SK-N-SH treated with all-trans-retinoic acid at 6 μM for 48 hours (cell line): ENCODE data around the gene CRKL.

Experiments
- ARNTL ChIP-seq: fragments of 450-650 bp; formaldehyde crosslinking; IDR thresholded peaks from 2 replicates; pipeline ENCODE4 v1.5.0; 2020; ENCODE audit warnings: low read depth, mild to moderate bottlenecking, moderate library complexity, borderline replicate concordance
- ISL1 ChIP-seq: fragments of 250-450 bp; sonication (Bioruptor Pico); IDR thresholded peaks from 2 replicates; pipeline ENCODE4 v2.1.2; 2022; ENCODE audit warnings: mild to moderate bottlenecking, moderate library complexity
- POU6F1 ChIP-seq: fragments of 250-450 bp; sonication (Bioruptor Pico); IDR thresholded peaks from 2 replicates; pipeline ENCODE4 v1.8.0; 2021; ENCODE audit warnings: low read depth, mild to moderate bottlenecking, moderate library complexity, borderline replicate concordance
- RARB ChIP-seq: fragments of 250-450 bp; sonication (Bioruptor Pico); IDR thresholded peaks from 2 replicates; pipeline ENCODE4 v1.8.0; 2021; ENCODE audit warnings: mild to moderate bottlenecking, moderate library complexity
- TSHZ2 ChIP-seq: fragments of 250-450 bp; sonication (Bioruptor Pico); IDR thresholded peaks from 2 replicates; pipeline ENCODE4 v1.5.0; 2020; ENCODE audit warnings: mild to moderate bottlenecking, moderate library complexity
- ZFP3 ChIP-seq: fragments of 250-450 bp; sonication (Bioruptor Pico); IDR thresholded peaks from 2 replicates; pipeline ENCODE4 v1.5.0; 2020; ENCODE audit warnings: mild to moderate bottlenecking, moderate library complexity
- ZFP30 ChIP-seq: fragments of 450-650 bp; formaldehyde crosslinking; IDR thresholded peaks from 2 replicates; pipeline ENCODE4 v1.5.0; 2022; ENCODE audit warnings: mild to moderate bottlenecking, moderate library complexity
- ZNF565 ChIP-seq: fragments of 450-650 bp; formaldehyde crosslinking; conservative IDR thresholded peaks from 2 replicates; pipeline ENCODE4 v1.5.0; 2020; ENCODE audit warnings: low read depth, mild to moderate bottlenecking, moderate library complexity

GRCh38 chr22:20981787-20982562 is 64.8 kb downstream of the CRKL start, which contains the start of gene LZTR1:
- TF ChIP-seq ZFP30 (CRISPR knock-in tag): no peak
- no peak for TF ChIP-seq RARB (CRISPR knock-in tag)
- TF ChIP-seq ARNTL (CRISPR knock-in tag): no peak
- no peak; the same call in 1 of the 2 replicates for TF ChIP-seq POU6F1 (CRISPR knock-in tag)
- TF ChIP-seq ZNF565 (CRISPR knock-in tag): no peak
- peak; percentile 60; the same call in 1 of the 2 replicates for TF ChIP-seq TSHZ2 (CRISPR knock-in tag)
- TF ChIP-seq ISL1 (CRISPR knock-in tag): no peak
- TF ChIP-seq ZFP3 (CRISPR knock-in tag): peak; percentile 79
